GM19397 (cell line): Measurements from ENCODE around the gene RAB11A.

Experiments used
- ATAC-seq: cut with Tn5 transposase; IDR thresholded peaks from one replicate; pipeline ENCODE4 v1.9.1; 2021; ENCODE audit warnings: mild to moderate bottlenecking, moderate library complexity; ENCODE audit not compliant: unreplicated experiment

RAB11A gene

DNA sequence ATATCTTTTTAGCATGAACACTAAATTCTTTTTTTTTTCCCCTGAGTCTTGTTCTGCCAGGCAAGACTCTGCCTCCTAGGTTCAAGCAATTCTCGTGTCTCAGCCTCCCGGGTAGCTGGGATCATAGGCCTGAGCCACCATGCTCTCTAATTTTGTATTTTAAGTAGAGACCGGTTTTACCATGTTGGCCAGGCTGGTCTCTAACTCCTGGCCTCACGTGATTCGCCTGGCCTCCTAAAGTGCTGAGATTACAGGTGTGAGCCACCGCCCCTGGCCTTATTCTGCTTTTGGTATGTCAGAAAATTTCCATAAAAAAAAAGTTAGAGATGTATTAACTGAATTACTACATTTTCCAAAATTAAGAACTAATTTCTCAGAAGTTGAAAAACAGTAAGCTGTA, 14.3 kb downstream of the RAB11A start:
- ATAC-seq = no peak

DNA sequence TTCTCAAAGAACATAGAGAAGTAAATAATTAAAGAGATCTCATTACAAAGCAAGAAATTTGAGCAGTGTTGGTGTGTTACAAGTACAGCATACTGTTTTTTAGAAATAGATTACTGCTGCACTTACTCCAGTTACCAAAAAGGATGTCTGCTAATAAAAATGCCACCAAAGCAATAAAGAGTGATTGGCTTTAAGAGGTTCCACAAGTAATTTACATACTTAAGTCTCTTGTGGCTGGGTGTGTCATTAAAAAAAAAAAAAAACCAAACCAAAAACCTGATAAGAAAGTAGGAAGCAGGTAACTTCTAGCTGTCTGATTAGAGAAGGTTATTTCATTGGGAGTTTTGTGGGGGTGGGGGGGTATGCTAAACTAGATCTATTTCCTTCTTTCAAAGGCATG, 15.2 kb downstream of the RAB11A start:
- ATAC-seq = no peak

DNA sequence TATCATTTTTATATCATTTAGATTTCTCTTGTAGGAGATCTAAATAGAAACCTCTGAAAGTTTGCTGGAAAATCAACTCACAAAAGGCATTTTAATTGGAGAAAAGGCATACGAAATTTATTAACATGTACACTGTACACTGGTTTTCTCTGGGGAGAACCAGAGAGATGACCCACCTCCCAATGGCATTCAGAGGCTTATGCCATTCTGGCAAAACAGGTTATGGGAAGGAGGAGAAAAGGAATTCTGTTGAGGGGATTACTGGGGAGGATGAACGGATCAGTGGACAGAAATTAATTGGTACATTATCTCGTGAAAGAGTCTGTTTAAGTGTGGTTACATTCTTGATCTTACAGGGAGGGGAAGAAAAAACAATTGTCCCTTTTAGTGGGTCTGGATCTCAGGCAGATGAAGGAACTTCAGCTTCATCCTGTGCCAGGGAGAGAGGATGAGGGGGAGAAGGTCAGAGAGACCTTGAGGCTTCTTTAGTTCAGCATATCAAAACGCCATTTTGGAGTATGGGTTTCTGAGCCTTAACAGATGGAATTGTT, 16.5 kb downstream of the RAB11A start:
- no peak for ATAC-seq

DNA sequence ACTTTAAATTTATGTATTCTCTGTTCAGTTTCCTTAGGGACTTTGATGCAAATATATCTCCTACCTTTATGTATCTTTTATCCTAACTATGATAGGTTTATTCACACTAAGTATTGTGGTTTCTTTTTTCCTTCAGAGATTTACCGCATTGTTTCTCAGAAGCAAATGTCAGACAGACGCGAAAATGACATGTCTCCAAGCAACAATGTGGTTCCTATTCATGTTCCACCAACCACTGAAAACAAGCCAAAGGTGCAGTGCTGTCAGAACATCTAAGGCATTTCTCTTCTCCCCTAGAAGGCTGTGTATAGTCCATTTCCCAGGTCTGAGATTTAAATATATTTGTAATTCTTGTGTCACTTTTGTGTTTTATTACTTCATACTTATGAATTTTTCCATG, 18.3 kb downstream of the RAB11A start:
- ATAC-seq = no peak

DNA sequence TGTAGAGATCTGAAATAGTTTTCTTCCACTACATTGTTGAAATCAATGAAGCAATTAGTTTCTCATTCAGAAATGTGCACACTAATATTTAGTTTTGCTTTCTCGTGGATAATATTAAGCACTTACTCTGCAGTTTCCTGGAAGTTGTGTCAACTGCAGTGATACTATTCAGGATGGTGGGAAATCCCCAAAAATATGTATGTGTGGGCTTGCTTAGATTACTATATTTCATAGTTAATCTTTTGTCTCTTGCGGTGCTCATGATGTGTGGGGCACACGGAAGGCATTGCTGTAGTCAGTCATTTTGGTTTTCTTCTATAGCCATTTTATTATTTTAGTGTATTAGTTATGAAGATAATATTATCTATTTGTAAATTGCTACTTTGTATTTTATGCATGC, 19.7 kb downstream of the RAB11A start:
- no peak for ATAC-seq

DNA sequence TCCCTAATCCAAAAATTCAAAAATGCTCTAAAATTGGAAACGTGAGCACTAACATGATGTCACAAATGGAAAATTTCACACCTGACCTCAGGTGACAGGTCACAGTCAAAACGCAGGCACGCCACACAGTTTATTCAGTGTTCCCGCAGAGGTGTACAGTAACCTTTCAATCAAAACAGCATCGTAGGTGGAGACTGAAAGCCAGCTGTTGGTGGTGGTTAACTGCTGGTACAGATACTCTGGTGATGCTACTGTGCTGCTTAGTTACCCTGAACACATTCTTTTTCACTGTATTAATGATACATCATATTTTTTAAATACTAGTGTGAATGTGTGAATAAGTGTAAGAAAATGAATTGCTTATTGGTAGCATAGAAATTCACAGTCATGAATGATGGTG, 23.8 kb downstream of the RAB11A start:
- no peak for ATAC-seq

DNA sequence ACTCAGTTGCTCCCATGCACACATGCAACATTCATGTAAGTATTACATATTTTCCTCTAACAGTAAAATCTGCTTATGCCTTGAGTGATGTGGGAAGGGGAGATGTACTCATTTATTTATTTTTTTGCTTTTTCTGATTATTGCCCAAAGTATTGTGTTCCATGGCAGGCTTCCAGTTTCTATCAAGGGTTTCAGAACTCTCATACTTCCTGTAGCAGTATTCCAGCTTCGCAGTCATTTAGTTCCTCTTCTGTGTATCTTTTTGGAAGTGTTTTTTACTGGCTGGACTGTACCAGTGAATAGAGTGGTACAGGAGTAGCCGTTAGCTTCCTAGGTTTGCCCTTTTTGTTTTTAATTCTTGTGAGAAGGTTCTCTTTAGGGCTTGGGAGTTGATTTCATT, 26.9 kb downstream of the RAB11A start:
- ATAC-seq = no peak

DNA sequence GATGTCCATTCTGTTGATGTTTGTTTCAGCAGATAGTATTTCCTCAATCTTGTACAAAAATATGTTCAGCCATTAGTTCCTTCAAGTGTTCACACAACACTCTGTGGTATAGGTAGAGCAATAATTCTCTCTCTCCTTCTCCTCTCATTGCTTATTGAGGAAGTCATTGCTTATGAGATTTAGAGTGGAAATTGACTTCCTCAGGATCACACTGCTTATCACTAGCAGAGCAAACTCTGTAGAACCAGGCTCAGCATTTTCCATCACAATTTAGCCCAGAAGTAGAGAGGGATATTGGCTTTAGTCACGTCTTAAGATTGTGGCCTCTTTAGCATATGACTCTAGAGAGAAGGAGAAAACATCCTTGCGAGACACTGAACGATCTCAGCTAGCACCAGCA, 31.2 kb downstream of the RAB11A start:
- ATAC-seq = no peak

DNA sequence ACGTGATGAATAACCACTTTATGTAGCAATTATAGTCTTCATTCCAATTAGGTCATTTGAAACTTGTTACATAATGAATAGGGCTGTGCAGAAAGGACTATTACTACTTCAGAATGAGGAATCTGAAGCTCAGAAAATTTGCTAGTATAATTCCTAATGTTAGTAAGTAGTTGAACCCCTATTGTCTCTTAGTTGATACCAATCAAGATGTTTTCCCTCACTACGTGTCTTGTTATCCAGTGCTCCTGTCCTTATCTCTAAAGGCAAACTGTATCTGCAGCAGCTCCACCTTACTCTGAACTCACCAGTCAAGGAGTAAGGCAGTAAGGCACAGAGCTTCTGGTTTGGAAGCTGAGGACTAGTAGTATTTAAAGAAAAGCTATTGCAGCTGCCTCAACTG, 32.0 kb downstream of the RAB11A start:
- ATAC-seq = no peak

DNA sequence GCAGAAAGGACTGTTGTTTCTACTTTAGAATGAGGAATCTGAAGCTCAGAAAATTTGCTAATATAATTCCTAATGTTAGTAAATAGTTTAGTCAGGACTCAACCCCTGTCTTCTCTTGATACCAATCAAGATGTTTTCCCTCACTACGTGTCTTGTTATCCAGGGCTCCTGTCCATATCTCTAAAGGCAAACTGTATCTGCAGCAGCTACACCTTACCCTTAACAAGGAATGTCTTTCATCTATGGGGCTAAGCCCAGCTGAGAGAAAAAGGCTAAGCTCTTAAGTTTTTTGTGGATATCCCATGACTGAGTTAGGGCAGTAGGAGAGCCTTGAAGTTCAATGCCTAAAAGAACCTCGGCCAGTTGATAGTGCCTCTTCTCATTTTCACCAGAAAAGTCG, 32.5 kb downstream of the RAB11A start:
- ATAC-seq = no peak

DNA sequence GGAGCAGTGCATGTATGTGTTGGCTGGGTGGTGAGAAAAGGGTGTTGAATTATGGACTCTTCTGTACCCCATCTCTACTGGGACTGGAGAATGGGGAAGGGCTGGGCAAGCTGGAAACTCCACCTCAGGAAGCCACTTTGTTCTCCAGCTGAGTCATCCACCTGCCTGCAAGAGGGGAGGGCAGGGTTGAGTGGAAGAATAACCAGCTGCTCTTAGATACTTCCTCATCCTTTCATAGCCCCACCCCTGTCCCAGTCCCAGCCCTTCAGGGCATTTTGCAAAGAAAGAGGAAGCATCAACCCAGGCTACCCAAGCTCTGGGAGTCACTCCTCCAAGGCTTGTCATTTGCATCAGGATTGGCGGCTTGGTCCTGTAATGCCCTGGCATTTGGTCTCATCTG, 33.1 kb downstream of the RAB11A start:
- ATAC-seq = peak; percentile 66

DNA sequence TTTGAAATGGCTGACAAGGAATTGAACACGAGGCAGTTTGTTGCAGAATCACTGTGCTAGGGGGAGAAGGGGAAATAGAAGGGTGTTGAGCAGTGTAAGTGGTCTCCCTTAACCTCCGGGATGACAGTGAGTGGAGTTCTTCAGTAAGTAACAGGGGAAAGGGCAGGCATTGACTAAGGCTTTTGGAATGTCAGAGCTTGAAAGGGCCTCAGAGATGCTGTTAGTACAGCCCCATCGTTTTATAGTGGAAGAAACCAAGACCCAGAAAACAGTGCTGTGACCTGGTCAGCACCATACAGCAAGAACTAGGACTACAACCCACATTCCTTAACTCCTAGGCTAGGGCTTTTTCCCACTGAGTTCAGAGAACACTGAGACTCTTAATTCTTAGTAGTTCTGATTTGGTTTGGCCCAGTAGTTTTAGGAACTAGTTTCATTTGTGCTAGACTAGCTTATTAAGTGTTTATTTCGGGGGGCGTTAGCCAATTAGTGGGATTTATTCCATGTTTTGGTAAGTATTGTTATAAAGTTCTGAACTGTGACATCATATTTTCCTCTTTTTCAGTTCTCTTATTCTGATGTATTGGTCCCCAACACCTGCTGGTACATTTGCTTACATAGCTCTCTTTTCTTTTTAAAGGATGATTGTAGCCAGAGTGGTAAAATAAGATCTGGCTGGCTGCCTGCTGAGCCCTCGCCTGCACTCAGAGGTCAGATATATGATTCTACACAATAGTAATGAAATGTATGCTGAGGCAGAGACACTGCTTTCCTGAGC, 34.2 kb downstream of the RAB11A start:
- no peak for ATAC-seq

DNA sequence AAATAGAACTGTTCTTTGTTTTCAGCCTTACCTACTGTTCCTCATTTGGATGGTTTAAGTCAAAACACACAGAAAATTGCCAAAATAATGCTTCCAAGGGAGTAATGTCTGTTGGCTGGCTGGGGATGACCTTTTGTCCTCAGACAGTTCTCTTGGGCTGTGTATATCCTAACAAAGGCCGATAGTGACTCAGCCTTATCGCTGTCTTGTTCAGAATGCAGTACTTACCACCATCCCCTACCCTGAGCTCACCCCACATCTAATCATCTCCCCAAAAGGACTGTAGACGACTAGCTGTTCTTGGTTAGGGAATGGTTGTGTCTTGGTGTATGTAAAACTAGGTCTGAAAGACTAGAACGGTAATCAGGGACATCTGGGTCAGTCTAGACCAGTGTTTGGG, 35.0 kb downstream of the RAB11A start:
- no peak for ATAC-seq

DNA sequence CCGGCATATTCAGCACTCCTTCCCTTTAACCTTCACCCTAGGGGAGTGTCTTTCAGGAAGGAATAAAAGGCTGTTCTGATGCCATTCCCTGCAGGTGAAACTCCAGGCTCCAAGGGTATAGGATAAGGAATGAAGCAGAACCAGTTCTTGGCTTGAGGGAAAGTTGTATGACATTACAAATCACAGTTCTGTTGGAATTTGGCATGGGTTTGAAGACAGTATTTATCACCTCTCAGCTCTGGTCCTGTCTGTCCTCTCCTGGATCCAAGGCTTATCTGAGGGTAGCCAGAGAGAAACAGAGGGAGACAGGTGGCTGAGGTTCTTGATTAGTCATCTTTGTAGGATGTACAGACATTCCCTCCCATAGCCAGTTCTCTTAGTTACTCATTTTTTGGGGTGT, 37.1 kb downstream of the RAB11A start:
- ATAC-seq = no peak

DNA sequence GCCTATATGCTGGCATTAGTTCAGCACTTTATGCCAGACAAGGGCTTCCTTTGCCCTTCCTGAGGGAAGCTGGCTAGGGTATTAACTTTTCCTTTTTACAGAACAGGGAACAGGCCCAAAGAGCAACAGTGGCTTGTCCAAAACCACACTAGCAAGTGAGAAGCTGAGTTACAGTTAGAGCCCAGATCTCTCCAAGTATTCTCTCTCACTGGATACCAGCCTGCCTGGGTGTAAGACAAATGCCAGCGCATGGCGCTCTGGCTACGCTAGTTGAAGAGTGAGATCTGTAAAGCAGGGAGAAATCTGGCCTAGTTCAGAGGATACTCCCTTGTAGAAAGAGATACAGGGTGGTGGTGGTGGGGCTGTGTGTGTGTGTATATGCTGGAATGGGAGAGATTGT, 38.4 kb downstream of the RAB11A start:
- no peak for ATAC-seq

DNA sequence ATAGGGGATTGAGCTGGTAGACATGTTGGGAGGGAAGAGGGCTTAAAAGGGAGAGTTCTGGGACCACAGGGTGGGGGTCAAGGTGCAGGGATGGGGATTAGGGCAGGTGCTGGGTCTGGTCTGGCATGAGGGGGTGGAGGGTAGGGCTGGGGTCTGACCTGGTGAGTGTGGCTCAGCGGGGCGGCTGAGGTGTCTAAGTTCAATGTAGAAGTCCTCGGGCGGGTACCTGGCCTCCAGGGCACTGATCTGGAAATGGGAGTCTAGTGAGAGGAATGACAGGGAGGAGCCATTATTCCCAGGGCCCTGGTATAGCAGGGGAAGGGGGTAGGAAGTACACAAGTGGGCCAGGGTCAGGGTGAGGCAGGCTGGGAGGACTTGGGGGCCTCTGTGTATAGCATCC, 39.6 kb downstream of the RAB11A start:
- no peak for ATAC-seq

DNA sequence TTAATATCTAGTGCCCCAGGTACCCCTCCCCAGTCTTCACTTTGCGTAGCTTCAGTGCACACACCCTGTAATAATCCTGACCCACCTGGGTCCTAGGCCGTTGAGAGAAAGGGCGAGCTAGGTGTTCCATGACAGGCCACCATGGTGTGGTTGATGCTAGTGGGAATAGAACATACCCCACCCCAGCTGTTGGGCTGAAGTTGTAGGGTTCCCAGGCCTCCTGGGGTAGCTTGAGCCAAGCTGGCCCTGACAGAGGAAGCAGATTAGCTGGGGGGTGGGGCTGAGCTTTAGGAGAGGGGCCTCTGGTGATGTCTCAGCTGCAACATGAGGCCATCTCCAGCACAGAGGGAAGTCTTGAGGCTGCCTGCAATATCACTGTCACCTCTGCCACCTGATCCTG, 40.5 kb downstream of the RAB11A start:
- ATAC-seq = no peak

DNA sequence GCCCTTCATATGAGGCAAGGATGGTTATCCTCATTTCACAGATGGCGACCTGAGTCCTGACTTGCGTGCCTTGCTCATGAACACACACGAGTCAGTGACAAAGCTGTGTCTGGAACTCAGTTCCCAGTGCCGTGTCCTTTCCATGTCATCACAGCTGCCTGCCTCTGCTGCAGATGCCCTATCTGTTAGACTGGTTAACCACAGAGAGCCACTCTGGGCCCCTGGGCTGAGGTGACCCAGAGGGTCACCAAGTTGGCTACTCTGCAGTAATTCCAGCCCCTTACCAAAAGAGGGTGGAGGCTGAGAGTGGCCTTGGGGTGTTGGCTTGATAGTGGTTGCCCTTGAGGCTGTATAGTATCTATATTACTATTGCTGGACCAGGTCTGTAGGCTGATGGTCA, 41.0 kb downstream of the RAB11A start:
- no peak for ATAC-seq

DNA sequence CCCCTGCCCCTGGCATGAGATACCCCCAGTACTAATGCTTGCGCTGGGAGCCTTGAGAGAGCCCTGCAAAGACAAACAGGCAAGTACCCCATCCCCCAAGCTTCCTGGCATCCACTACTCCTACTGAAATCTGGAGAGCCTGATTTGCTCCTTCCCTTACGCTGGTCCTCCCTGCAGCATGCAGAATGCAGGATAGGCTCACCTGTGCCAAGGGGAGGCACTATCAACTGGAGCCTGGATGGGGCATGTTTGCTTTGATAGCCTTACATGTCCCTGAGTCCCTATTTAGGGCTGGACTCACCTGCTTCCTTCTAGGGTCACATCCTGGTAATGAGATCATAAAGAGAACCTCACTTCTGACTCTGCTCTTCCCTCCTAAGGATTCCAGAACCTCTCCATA, 42.9 kb downstream of the RAB11A start:
- no peak for ATAC-seq

DNA sequence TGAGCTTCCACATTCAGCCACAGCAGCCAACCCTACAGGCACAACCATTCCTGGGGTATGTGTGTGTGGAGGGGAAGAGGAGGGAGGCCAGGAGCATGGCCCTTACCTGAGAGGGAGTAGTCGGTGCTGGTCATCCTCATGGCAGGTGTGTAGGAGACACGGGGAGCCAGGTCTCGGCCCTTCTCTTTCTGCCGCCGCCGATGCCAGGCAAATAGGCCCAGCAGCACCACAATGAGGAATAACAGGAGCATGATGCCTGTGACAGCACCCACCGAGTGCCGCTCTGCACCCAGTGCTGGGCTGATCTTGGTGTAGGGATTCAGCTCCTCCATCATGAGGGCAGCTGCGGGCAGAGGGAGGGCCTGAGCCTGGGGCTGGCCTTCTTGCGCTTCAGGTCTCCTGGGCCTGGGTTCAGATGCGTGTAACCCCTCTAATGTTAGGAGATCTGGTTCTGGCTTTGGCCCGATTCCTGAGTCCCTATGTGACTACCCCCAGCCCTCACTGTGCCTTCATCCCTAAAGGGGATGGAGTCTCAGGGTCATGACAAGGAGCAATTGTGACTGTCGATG, 44.4 kb downstream of the RAB11A start:
- no peak for ATAC-seq

DNA sequence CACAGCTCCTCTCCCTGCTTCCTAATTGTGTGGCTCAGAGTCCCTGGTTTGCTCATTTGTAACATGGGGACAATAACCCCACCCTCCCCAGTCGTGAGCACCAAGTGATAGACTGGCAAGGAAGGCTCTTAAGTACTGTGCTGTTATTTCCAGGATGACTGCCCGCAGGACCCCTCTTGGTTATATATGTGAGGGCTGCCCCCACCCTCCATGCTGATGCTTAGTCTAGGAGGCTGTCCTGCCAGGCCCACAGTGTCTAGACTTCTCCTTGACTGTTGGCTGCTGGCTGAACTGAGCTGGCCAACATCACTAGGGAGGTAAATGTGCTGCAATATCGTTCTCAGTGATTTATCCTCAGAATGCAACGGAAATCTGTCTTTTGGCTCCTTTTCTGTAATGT, 45.1 kb downstream of the RAB11A start:
- no peak for ATAC-seq

DNA sequence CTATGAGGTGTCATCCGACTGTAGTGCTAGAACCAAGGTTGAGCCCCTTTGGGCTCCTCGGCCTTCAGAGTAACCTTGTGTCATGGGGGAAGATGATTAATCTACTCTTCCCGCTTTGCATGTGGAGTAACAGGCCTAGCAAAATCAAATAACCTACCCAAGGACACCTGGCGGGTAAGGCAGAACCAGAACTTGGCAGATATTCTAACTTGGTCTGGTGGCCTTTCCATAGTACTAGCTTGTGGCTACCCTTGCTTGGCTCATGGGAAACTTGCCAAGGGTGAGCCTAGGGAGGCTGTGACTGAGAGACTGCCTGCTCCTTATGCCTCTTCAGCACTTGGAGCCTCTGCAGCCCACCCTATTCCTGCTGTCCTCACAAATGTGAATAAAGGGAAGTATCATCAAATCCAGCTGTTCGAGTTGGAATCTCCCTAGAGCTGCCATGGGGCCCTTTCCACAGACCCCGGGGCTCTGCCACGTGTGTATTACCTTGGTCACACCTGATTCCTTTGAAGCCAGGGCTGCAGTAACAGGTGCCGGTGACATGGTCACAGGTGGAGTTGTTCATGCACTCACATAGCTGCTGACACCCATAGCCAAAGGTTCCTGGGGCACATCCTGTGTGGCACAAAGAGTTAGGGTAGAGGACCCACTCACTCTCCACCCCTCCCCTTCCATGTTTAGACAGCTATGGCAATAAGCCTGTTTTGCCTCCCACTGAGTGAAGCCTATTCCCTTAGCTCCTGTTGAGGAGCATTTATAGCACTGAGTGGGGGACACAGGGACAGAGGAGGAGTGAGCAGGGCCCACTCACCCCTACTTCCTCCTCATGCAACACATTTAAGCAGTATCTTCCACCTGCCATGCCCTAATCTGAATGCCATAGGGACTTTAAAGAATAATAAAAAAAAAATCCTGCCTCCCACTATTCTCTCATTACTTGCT, 46.0 kb downstream of the RAB11A start:
- no peak for ATAC-seq
